HG02759 (cell line): ENCODE results near the gene TXLNB.
"Not testable (repeated sequence)": the region's sequence is repeated elsewhere in the genome, so short reads cannot be mapped to it uniquely, and the experiment has no call there.

Source experiments
- ATAC-seq: cut with Tn5 transposase; IDR thresholded peaks from one replicate; pipeline ENCODE4 v1.9.1; 2021; ENCODE audit warnings: mild to moderate bottlenecking, moderate library complexity; ENCODE audit not compliant: unreplicated experiment

TXLNB gene

DNA sequence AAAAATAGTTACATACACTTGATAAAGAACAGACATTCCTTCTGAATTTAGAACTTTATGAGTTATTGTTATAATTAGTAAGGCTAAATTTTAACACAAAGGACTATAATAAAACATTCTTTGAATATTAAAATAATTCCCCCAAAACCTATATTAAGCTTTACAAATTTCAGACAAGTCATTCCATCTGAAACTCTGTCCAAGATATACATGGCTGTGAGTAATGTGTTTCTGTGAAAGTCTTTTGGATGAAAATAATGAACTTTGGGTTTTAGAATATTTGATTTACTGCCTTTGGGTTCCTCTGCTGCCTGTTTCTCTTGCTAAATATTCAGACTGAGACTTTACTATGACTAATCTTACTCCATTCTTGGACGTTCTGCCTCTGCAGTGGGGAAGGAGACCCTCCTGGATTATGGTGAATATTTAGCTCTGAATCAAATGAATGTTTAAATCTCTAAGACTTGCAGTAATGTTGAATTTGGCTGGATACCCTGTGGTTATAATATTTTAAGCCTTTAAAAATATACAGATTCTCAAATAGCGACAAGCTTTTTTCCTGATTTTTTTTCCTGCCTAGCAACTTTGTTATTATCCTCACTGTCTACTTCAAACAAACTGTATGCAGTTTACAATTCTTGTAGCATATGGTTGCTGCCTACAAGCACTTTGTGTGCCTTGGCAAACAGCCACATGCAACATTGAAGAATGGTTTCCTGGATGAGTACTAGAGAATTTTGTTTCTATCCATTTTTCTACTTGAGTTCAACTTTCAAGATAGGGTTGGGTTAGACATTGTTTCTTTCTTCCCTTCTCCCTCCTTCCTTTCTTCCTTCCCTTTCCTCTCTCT is 51.4 kb downstream of the TXLNB start:
- ATAC-seq: no peak

GRCh38 chr6:139239064-139239463 is 52.7 kb downstream of the TXLNB start:
- no peak for ATAC-seq

DNA sequence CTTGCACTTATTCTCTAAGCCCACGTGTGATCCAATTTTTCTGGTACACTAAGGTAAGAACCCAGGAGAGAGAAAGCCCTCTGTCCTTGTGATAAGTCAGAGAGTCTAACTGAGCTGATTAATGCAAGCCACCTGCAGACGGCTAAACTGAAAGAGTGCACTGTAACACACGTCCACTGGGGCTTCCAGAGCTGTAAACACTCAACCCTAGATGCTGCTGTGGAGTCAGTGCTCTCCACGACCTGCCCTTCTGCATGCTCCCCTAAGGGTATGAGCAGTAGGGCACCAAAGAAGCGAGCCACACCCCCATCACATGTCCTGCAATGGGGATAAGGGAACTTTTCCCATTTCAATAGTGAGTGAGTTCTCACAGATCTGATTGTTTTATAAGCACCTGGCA is 55.7 kb downstream of the TXLNB start:
- no peak for ATAC-seq

GRCh38 chr6:139235661-139236060 is 56.1 kb downstream of the TXLNB start:
- ATAC-seq: no peak

DNA sequence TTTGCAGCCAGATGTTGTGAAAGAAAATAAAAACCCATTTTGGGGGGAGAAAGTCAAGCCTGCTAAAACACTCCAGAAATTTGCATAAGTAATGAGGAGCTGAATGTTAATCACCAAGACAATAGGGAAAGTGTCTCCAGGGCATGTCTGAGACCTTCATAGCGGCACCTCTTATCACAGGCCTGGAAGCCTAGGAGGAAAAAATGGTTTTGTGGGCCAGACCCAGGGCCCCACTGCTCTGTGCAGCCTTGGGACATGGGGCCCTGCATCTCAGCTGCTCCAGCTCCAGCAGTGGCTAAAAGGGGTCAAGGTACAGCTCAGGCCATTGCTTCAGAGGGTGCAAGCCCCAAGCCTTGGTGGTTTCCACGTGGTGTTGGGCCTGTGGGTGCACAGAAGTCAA is 57.6 kb downstream of the TXLNB start:
- not testable (repeated sequence) for ATAC-seq

- ATAC-seq: no peak
Observed at GRCh38 chr6:139231206-139231605, 60.6 kb downstream of the TXLNB start.

DNA sequence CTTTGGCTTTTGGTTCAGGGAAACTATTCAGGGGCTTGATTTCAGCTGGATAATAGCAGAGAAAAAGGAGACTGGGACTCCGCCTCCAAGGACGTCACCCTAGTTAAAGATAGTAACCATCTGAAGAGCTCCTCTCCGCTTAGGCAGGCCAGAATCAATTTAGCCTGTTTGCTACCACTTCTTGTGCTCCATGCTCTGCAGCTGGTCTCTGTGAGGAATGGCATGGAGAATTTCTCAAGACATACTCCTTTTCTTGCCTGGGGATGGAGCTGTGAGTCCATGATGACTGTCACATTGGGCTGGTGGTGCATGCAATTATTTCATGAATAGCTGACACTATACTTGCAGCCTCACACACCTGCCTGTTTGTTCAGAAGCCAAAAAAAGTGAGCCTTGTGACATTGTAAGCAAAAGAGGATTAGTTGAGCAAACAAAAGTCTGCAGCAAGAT is 61.4 kb downstream of the TXLNB start:
- no peak for ATAC-seq

- not testable (repeated sequence) for ATAC-seq
Observed at GRCh38 chr6:139228387-139228786, 63.4 kb downstream of the TXLNB start.

GRCh38 chr6:139219746-139220145 is 72.1 kb downstream of the TXLNB start:
- no peak for ATAC-seq

GRCh38 chr6:139219271-139219729 is 72.5 kb downstream of the TXLNB start:
- peak; percentile 100 for ATAC-seq

- ATAC-seq: not testable (repeated sequence)
Observed at GRCh38 chr6:139212460-139212859, 79.3 kb downstream of the TXLNB start.

- not testable (repeated sequence) for ATAC-seq
Observed at GRCh38 chr6:139210766-139211165, 81.0 kb downstream of the TXLNB start.

DNA sequence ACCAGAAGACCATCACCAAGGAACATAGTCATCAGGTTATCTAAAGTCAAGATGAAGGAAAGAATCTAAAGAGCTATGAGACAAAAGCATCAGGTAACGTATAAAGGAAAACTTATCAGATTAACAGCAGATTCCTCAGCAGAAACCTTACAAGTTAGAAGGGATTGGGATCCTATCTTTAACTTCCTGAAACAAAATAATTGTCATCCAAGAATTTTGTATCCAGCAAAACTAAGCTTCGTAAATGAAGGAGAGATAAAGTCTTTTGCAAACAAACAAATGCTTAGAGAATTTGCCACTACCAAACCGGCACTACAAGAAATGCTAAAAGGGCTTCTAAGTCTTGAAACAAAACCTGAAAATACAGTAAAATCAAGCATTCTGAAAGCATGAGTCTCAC is 86.0 kb downstream of the TXLNB start:
- ATAC-seq: no peak

GRCh38 chr6:139204978-139205377 is 86.8 kb downstream of the TXLNB start:
- no peak for ATAC-seq

DNA sequence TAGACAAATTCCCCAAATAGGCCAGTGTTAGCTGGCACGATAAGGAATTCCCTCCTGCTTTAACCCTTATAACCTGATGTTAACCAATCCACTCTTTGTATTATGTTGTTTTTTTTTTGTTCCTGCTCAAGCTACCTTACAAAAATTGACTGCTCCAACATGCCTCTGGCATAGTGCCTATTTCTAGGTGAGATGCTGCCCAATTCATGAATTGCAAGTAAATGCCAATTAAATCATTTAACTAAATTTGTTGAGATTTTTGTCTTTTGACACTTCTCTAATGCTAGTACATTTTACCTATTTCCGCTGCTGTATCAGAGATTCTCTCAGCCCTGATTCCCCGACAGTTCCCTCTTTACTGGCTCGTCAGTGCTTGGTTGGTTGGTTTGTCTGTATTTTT is 90.4 kb downstream of the TXLNB start:
- ATAC-seq: no peak

DNA sequence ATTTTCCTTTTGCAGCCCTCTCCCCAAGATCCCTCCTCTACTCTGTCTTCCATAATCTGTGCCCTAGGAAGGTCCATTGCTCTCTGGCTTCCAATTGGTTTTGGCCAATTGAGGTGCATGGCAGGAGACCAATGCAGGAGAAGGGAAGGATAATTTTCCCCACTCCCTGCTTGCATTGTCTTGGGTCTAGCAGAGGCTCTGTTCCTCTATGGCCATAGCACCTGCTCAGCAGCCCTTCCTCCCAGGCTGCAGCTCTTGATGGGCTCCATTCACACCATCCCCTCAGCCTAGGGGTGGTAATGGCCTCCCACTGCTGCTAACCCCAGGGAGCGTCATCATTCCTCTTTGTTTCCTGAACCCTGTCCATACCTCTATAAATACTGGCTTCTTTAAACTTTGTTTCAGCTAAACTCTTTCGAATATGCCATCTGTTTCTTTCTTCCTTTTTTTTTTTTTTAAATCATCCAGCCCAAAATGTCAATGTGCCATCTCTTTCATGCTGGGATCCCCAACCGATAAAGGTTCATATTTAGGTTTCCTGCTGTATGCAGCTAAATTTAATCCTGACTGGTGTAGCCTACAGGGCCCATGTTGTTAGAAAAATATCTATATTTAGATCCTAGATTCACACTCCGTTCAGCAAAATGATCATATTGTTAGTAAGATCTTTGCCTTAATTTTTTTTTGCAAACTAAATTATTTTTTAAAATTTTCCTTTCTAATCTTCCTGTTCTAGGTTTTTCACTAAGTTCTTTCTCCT is 93.1 kb downstream of the TXLNB start:
- ATAC-seq: no peak

DNA sequence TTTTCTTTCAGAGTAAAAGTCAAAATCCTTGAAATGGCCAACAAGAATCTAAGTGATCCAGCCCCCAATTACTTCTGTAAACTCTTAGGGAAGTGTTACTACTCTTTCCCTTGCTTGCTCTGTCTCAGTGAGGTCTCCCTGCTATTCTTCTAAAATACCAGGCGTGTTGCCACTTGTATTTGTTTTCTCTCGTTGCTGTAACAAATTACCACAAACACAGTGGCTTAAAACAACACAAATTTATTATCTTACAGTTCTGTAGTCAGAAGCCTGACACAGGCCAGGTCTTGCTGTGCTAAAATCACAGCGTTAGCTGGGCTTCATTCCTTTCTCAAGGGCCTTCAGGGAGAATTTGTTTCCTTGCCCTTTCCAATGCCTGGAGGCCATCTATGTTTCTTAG is 97.1 kb downstream of the TXLNB start:
- no peak for ATAC-seq
